Fibroblast of lung (primary cell): ENCODE data around the gene ANKUB1. TPM values are rescaled to one million over a fixed set of nuclear protein-coding genes. Genes with fewer than 3 reads are reported as not detected.
A peak's percentile ranks its signal among the peaks of the same experiment; 100 is the strongest.

Source experiments
- DNase-seq, 2 donors: peaks; one replicate each; pipeline versions ENCODE4 v3.0.0 to v3.0.0-alpha.2; 2010; ENCODE audit warnings: low read depth in 2 of 2
- H2AFZ ChIP-seq: 2 replicates; pipeline ENCODE4 v1.5.1; 2012; ENCODE audit warnings: low read length, control low read depth, inconsistent platforms
- H3K27ac ChIP-seq: 2 replicates; pipeline ENCODE4 v1.5.1; 2011; ENCODE audit warnings: low read length, control low read depth; ENCODE audit not compliant: insufficient read depth
- H3K27me3 ChIP-seq: 2 replicates; pipeline ENCODE4 v1.5.1; 2011; ENCODE audit warnings: mild to moderate bottlenecking, low read length; ENCODE audit not compliant: control insufficient read depth, insufficient read depth
- H3K36me3 ChIP-seq: 2 replicates; pipeline ENCODE4 v1.5.1; 2011; ENCODE audit warnings: low read length; ENCODE audit not compliant: control insufficient read depth, insufficient read depth
- H3K4me1 ChIP-seq: 2 replicates; pipeline ENCODE4 v1.5.1; 2011; ENCODE audit warnings: low read length; ENCODE audit not compliant: control insufficient read depth, insufficient read depth; ENCODE audit errors: extremely low read depth
- H3K4me2 ChIP-seq: 2 replicates; pipeline ENCODE4 v1.5.1; 2011; ENCODE audit warnings: low read length, control low read depth; ENCODE audit not compliant: insufficient read depth; ENCODE audit errors: extremely low read depth
- H3K4me3 ChIP-seq, 4 experiments: fragments of 200-600 bp in 1 of 4; sonication (generic) in 1 of 4; replicated peaks in 1 of 4; 2 replicates each; pipeline ENCODE4 v1.5.1; 2011 to 2016; ENCODE audit warnings: low read length in 4 of 4, low read depth in 3 of 4, mild to moderate bottlenecking in 3 of 4, control low read depth in 2 of 4, inconsistent platforms in 1 of 4, mixed read lengths in 1 of 4; ENCODE audit not compliant: insufficient read depth in 1 of 4; ENCODE audit errors: control extremely low read depth in 1 of 4
- H3K79me2 ChIP-seq: 2 replicates; pipeline ENCODE4 v1.5.1; 2012; ENCODE audit warnings: mild to moderate bottlenecking, low read length, inconsistent platforms; ENCODE audit not compliant: control insufficient read depth, insufficient read depth
- H3K9ac ChIP-seq: 2 replicates; pipeline ENCODE4 v1.5.1; 2011; ENCODE audit warnings: mild to moderate bottlenecking, low read length, control low read depth; ENCODE audit not compliant: insufficient read depth
- H3K9me3 ChIP-seq: 2 replicates; pipeline ENCODE4 v1.5.1; 2012; ENCODE audit warnings: low read depth, low read length; ENCODE audit not compliant: control insufficient read depth, insufficient read depth
- H4K20me1 ChIP-seq: 2 replicates; pipeline ENCODE4 v1.5.1; 2011; ENCODE audit warnings: low read length; ENCODE audit not compliant: control insufficient read depth, insufficient read depth; ENCODE audit errors: extremely low read depth
- CTCF ChIP-seq, 2 donors: IDR thresholded peaks in 1 of 2; conservative IDR thresholded peaks in 1 of 2; 1 replicate in 1 of 2; 2 replicates in 1 of 2; pipeline ENCODE4 v1.5.1; 2011 to 2012; ENCODE audit warnings: low read length in 2 of 2, control low read depth in 1 of 2, inconsistent platforms in 1 of 2, low read depth in 1 of 2, mild to moderate bottlenecking in 1 of 2
- EZH2 ChIP-seq: IDR thresholded peaks from 2 replicates; pipeline ENCODE4 v1.5.1; 2012; ENCODE audit warnings: low read length, control low read depth, mild to moderate bottlenecking; ENCODE audit errors: missing control alignments
- polyA plus RNA-seq, 2 donors: library from polyadenylated mRNA; depleted of rRNA in 1 of 2; stranded (reverse) in 1 of 2; unstranded in 1 of 2; fragments of >200 nt; gene quantifications; 2 replicates each; pipeline ENCODE4 v1.2.1, GENCODE V29; 2011 to 2012; ENCODE audit warnings: missing spikeins in 1 of 2
- total RNA-seq: library from RNA; depleted of rRNA; stranded (reverse); fragments of >200 nt; gene quantifications from 2 replicates; pipeline ENCODE4 v1.2.1, GENCODE V29; 2014

The ANKUB1 gene
- total and polyA plus RNA-seq, 2 donors (not counting 1 experiment from before 2014, with no cell fraction given) = not detected

- Histone ChIP-seq H3K9me3 (no peaks in the 10 kb centered on the region), H2AFZ (peak within 1 kb of the TSS; percentile 94), H4K20me1 (no peaks in the 10 kb centered on the region), H3K27me3 (no peaks in the 10 kb centered on the region), H3K9ac (peak within 1 kb of the TSS; percentile 86), H3K36me3 (peaks cover 4% of the 10 kb centered on the region), H3K27ac (peak within 1 kb of the TSS; percentile 74), H3K4me3 (peak within 1 kb of the TSS; percentile 74 to 98 (median 84)), H3K4me1 (no peaks in the 10 kb centered on the region), H3K79me2 (peaks cover 16% of the 10 kb centered on the region), H3K4me2 (peak within 1 kb of the TSS; percentile 86)
- TF ChIP-seq EZH2 = no peak
- TF ChIP-seq CTCF (conservative IDR thresholded peaks at IDR 0.05 in 1 of 2, IDR thresholded peaks at IDR 0.05 in 1 of 2; ENCODE audit: low read depth in 1 of 2, low read length in 2 of 2) = peak; percentile 22 to 23
- peak; percentile 85 to 87 for DNase-seq
Measured at GRCh38 chr3:149752051-149752787, 40.1 kb downstream of the ANKUB1 start, which contains the start of gene COMMD2. COMMD2 (minus strand) TSS chr3:149752489; CDS start chr3:149752444, 45 bp downstream.

GRCh38 chr3:149751551-149751950 lies 40.8 kb downstream of the ANKUB1 start:
- TF ChIP-seq CTCF (conservative IDR thresholded peaks at IDR 0.05 in 1 of 2, IDR thresholded peaks at IDR 0.05 in 1 of 2; ENCODE audit: low read depth in 1 of 2, low read length in 2 of 2) (no peak), EZH2 (no peak)
- peak in 1 of 2 donors; percentile 17 for DNase-seq
- Histone ChIP-seq H4K20me1 (no peaks in the 10 kb centered on the region), H3K36me3 (peaks cover 4% of the 10 kb centered on the region), H3K27ac (peak overlapping the region; percentile 74), H3K4me3 (peak overlapping the region; percentile 74 to 98 (median 84)), H3K27me3 (no peaks in the 10 kb centered on the region), H3K4me1 (no peaks in the 10 kb centered on the region), H3K9ac (no peak overlapping the region), H2AFZ (no peak overlapping the region), H3K9me3 (no peaks in the 10 kb centered on the region), H3K79me2 (peaks cover 16% of the 10 kb centered on the region), H3K4me2 (peak overlapping the region; percentile 55)

- Histone ChIP-seq H4K20me1 (no peaks in the 10 kb centered on the region), H3K36me3 (peaks cover 5% of the 10 kb centered on the region)
Measured at GRCh38 chr3:149744606-149745005, 47.7 kb downstream of the ANKUB1 start.

More at GRCh38 chr3:149744606-149745005, 47.7 kb downstream of the ANKUB1 start:
- Histone ChIP-seq H3K4me3 (no peak overlapping the region), H3K79me2 (no peaks in the 10 kb centered on the region), H3K9ac (no peak overlapping the region), H3K4me1 (no peaks in the 10 kb centered on the region), H2AFZ (no peak overlapping the region), H3K4me2 (no peak overlapping the region), H3K27me3 (no peaks in the 10 kb centered on the region), H3K27ac (no peak overlapping the region), H3K9me3 (no peaks in the 10 kb centered on the region)
- no peak for TF ChIP-seq EZH2
- no peak for TF ChIP-seq CTCF (conservative IDR thresholded peaks at IDR 0.05 in 1 of 2, IDR thresholded peaks at IDR 0.05 in 1 of 2; ENCODE audit: low read depth in 1 of 2, low read length in 2 of 2)
- DNase-seq = no peak
